GM10847 (cell line): ENCODE data around the gene CSRP3.

Experiments
- POLR2A ChIP-seq: IDR thresholded peaks from 2 replicates; pipeline ENCODE4 v1.6.1; 2011; ENCODE audit not compliant: insufficient read length; ENCODE audit errors: extremely low read depth

The CSRP3 gene

DNA sequence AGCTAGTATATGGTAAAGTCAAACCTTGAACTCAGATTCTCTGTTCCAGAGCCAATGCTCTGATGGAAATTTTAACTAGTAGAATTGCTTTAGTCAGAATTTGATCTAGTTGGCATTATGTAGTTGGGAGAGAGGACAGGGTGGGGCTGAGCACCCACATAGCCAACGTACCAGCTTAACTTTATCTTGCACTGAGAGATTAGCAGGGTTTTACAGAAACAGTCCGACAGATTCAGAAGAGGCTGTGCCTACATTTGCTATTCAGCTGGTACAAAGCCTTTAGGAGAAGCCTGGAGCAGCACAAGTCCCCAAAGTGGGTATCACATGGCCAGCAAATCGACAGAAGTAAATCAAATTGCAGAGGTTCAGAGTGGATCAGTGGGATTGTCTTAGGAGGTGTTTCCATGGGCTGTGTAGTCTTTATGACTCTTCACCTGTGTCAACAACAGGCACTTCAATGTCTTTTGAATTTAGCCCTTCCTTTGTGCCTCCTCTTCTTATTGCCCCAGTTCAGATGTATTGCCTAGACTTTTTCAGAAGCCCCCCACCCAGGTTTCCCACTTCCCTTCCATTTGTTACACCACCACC is 7.3 kb upstream of the CSRP3 start:
- TF ChIP-seq POLR2A: no peak

DNA sequence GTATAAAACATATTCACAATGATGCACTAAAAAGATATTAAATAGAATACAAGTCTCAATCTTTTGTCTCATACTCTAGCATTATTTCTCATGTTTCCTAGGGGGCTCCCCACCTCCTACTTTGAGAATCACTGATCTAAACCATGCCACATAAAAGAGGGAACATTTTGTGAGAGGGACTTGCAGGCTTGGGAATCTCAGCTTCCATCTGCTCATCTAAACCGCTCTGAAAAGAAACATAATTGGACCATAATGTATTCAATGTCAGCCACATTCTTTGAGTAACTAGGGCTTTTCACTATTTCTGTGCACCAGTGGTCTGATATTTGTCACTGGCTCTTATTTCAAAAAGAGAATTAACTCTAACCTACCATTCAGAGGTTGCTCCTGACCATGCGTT is 6.4 kb upstream of the CSRP3 start:
- TF ChIP-seq POLR2A: no peak

DNA sequence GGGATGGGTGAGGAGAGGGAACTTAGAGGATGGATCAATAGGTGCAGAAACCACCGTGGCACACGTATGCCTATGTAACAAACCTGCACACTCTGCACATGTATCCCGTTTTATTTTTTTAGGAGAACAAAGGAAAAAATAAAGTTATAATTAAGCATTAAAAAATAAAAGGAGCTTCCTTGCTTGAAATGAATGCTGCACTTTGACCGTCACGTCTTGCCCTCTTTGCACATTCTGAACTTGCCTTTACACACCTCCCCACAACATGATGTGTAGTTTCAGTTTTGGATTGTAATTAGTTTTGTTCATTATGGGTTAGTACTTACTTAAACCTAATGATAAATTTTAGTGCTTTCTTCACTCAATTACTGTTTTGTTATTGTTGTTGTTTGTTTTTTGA is 3.1 kb upstream of the CSRP3 start:
- no peak for TF ChIP-seq POLR2A

DNA sequence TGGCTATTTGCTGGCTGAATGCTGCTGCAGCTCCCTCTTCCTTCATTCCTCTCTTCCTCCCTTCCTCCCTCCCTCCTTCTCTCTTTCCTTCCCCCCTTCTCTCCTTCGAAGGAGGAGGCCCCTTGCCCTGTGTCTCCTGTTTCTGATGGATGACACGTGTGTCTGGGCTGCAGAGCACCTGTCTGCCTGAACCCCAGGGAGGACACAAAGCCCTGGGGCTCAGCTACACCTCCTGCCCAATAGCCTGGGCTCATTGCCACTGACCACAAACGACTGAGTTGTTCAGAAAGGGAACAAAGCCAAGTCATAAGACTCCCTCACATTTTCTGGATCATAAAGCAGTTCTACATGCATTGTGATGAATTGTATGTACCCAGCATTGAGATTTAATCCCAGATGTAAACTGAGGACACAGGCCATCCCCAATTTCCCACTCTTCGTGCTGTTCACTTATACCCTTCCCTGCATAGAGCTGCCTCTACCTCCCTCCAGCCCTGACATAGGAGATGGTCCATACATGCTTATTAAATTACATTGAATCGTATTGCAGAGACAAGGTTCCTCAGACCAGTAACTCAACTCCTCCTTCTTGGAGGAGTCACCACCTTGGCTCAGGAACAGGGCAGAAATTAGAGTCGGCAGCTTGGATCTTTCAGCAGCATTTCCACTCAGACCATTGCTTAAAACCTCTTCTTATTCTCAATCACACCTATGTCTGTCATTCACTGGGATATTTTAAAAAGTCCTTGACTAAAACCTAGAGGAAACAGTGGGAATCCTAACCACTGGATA is 1.2 kb downstream of the CSRP3 start:
- no peak for TF ChIP-seq POLR2A

DNA sequence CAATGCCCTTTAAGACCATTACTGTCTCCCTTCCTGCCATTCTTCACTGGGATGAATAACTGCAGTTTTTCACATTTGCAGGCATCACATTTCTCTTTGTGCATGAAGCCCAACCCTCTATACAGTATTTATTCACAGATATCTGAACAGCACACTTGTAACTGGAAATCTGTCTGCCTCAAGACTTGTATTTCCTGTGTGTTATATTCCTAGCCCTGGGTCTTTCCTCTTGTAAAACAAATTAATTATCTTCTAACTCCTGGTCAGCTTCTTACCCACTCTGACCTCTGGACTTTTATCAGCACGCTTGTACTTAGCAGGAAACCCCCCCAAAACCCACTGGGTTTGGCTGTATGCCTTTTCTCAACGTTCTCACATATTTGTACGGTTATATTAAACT is 2.0 kb downstream of the CSRP3 start:
- TF ChIP-seq POLR2A: no peak

DNA sequence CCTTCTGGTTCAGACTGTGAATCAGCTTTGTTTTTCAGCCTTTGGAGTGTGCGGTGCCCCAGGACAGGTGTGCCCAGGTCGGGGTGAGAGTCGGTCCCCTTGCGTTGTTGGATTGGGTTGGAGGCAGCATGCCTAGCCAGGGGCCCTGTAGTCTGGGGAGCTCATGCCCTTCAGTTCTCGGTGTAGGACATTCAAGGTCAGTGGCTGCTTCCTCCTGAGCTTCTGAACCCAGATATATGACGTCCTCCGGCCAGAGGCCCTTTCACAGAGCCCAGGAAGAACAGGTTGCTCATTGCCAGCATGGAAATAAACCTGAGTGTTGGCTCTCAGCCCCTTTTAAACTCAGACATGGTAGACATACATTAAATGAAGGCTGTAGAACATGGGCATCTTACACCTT is 2.7 kb downstream of the CSRP3 start:
- TF ChIP-seq POLR2A: no peak

DNA sequence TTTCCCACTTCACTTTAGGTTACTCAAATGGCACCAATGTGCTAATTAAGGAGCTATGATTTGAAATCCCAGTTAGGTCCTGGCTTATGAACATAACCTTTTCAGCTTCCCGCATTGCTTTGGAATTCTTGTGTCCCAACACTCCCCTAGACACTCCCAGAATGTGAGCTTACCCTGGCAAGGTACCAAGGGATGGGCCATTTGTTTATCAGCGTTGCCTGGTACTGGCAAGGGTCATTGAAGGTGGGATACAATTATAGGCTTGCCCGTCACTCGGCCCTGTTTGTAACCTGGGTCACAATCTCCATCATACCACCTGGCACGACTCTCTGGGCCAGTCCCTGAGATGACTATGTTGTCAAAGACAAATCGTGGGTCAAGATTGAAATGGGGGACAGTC is 5.4 kb downstream of the CSRP3 start:
- TF ChIP-seq POLR2A: no peak

DNA sequence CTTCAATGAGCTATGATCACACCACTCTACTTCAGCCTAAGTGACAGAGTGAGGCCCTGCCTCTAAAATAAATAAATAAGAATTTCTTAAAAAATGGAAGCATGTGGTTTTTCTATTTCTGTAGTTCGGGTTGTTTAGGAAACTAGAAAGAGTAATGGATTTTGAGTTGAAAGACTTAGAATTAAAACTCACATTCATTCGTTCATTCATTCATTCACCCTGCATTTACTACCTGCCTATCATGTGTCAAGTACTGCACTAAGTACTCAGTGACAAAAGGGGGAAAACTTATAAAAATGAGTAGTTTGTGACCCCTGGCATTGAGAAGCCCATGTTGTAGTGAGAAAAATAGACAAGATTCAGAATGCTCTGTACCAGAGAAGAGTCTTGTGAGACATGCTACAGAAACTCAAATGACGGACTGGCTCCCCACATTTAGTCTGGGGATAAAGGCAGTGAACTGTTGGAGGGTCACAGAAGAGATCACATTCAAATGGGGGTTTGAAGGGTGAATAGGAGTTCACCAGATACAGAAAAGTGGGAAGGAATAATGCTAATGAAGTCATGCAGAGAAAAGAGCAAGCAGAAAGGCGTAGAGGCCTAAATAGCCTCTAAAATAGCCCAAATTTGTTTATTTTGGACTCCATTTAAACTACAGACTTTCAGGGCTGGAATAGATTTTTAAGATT is 7.0 kb downstream of the CSRP3 start:
- TF ChIP-seq POLR2A: no peak

DNA sequence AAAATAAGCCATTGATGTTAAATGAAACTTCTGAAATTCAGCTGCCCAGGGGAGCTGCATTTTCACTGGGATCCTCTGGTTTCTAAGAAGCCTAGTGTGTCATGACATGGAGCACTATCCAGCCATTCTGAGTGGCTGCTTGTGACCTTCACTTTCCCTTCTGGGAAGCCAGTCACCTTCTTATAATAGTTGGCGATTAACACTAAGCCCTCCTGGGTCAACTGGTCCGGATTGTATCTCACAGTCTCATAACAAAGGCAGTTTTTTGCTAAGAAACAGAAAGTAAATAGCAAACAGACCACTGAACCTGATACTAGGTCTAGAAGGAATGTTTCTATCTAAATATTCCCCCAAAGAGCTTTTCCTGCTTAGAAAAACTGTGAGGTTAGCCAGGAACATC is 7.9 kb downstream of the CSRP3 start:
- TF ChIP-seq POLR2A: no peak

DNA sequence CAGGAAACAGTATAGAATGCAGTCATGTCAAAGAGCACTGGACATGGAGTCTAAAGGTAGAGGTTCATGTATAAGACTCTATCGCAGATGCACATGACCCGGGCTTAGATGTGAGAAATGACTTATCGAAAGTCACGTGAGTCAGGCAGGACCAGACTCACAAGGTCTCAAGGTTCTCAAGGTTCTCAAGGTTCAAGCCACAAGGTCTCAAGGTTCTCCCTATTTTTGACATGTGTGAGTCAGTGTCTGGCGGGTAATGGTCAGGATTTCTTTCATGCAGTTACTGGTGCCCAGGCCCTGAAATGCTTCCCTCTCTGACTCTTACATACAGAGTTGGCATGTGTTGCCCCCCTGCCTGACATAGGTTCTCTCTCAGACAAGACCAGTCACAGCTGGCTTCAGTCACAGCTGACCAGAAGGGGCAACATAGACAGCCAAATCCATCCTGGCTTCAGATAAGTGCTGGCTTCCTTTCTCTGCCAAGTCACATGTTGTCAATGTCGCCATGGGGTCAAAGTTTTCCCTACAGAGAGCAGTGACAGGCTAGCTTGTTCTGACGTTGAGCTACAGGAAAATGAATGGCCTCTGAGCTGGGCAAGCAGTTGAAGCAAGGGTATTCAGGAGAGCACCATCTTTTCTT is 10.1 kb downstream of the CSRP3 start:
- no peak for TF ChIP-seq POLR2A

DNA sequence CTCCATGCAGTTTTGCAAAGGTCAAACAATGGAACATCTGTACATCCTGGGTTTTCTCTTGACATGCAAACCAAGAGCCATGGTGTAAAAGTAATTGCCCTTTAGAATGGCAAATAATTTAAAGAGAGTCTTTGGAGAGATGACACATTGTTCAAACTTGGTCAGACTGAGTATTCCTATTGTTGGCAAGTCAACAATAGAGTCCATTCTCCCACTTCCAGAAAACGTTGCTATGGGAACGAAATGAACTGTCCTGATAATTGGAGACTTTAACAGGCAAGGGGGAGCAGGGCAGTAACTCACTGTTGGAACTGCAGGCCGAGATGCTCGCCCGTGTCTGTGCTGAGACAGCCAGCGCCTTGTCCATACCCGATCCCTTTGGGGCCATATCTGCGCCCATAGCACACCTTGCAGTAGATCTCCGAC is 13.9 kb downstream of the CSRP3 start:
- no peak for TF ChIP-seq POLR2A

DNA sequence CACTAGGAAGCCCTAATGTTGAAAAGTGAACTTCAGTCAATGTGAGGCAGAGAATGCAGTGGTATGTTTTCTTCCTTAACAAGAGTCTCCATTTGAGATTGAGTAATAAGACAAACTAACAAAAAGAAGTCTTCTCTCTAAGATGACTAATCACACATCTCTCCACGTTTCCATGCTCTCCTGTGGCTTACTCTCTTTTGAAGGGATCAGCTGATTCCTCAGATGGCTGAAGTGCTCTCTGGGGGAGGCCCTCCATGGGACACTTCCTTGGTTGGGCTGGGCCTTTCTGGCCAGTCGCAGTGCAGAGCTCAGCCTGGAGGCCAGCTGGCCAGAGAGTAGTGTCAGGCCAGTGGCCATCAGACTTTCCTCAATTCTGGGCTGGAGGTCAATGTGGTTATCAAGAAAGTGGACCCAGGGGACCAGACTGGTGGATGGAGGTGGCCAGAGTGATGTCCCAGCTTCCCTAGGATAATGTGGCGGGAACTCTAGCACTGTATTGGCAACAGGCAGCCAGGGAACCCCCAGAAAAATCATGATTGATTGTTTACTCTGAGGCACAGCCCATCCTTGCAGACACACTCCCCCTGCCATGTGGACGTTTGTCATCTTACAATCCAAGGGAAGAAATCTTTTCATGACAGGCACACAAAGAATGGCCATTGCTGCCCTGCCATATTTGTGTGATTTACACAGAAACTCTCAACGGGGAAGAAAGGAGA is 14.5 kb downstream of the CSRP3 start:
- no peak for TF ChIP-seq POLR2A

DNA sequence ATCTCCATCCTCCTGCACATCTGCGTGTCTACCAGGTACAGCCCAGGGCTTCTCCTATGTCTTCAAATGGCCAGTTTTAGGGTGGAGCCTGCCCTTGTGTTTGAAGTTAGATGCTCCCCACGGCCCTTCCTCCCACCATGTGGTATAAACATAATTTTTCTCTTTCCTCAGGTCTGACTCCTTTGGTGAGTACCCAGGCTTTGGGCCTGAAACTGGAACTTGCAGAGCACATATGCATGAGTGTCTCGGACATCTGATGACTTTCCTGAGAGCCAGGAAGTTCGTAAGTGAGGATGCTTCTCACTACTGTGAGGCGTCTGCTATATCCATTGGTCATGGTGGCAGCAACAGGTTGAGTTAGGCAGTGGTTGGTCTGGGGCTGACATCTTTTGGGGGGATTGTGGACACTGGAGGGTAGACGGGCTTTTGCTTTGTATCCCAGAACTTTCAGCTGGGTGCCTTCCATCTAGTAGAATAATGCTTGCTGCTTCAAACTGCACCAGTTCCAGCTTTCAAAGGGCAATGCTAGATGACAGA is 16.2 kb downstream of the CSRP3 start:
- TF ChIP-seq POLR2A: no peak

DNA sequence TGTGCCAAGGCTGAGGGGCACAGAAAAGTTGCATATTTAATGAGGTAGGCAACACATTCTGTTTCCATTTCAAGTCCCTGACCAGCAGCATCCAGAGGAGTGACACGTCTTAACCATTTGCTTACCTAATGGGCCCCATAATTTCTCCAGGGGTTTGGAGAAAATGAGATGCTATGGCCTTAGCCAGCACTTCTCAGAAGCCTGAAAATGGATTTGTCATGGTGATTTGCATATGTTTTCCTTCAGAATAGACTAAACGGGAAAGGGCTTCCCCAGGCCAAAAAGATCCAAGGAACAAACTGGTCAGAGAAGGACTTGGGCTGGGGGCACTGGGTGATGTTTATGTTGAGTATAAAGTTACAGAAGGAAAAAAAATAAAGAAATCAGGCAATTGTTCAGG is 16.7 kb downstream of the CSRP3 start:
- TF ChIP-seq POLR2A: no peak

DNA sequence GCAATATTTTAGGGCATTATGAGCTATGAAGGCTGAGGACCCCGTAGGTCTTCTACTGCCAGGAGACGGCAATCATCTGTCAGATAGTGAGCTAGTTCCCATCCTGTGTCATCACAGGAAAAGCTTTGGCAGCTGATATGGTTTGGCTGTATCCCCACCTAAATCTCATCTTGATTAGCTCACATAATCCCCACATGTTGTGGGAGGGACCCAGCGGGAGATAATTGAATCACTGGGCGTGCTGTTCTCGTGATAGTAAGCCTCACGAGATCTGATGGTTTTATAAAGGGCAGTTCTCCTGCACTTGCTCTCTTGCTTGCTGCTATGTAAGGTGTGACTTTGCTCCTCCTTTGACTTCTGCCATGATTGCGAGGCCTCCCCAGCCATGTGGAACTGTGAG is 18.1 kb downstream of the CSRP3 start:
- no peak for TF ChIP-seq POLR2A
